Stimulated activated CD8-positive, alpha-beta memory T cell treated with anti-CD3 and anti-CD28 coated beads, Interleukin-2, amount 100 ng/mL, for 48 hours (primary cell): ENCODE results near the gene DHRS7B.
"Not testable (repeated sequence)": the region's sequence is repeated elsewhere in the genome, so short reads cannot be mapped to it uniquely, and the experiment has no call there.

Experiments used
- DNase-seq, 2 donors: peaks; one replicate each; pipeline ENCODE4 v3.0.0-alpha.2; 2020; ENCODE audit warnings: low read depth in 2 of 2

DHRS7B gene

DNA sequence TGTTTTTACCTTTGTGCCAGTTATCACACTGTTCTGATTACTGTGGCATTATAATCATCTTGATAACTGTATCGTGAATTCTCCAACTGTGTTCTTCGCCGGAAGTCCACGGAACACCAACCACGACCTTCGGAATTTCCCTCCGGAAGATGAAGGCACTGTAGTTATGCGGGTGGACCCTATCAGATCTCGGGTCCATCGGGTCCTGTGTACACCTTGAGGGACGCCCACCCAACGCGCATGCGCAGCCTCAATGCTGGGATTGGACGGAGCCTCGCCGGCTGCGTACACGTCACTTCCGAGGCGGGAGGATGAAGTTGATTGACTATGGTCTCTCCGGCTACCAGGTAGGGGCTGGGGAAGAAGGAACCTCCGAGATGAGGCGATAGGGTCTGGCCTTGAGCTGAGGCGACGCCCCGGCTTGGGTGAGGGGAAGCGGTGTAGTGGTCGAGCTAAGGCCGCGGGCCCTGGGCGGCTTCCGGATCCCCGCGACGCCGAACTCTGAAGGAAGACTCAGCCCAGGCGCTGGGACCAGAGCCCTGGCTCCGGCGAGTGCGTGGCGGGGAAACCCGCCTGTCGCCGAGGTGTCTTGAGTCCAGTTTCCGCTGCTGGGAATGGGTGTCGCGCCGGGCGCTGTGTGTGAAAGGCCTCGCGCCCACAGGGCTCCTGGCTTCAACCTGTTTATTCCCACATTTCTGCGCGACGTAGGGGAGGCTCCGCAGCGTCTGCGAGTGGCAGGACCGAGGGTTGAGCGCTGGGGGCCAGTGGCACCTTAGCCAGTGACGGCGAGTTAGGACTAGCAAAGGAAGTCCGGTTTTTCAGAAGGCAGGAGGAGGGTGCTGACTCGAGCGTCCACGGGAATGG is at the start of gene DHRS7B:
DHRS7B (plus strand) TSS at position 320 of the 864 bp plus-strand sequence; CDS start at position 328, 8 bp downstream.
- peak; percentile 95 to 97 for DNase-seq

- DNase-seq, result no peak
These were observed 49.5 kb upstream of the DHRS7B start for GRCh38 chr17:21077281-21077680.

GRCh38 chr17:21078016-21078780 is 48.6 kb upstream of the DHRS7B start:
- no peak for DNase-seq

DNA sequence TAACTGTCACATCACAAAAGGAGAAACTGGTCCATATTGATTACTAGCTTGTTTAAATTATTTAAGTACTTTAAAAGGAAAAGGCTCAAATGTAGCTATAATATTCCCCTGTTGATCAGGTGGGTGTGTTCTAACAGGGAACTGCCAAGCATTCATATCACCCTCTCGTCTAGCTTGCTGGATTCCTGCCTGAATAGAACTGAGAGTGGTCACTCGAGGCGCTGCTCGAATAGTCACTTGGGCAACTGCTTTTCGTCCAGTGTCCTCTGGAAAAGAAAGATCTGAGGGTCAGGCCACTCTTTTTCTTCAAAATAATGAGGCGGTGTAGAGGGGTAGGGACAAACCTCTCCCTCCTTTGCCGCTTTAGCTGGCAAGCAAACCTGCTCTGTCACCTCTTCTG is 47.6 kb upstream of the DHRS7B start:
- no peak for DNase-seq

GRCh38 chr17:21082001-21082436 is 44.7 kb upstream of the DHRS7B start:
- no peak for DNase-seq

DNA sequence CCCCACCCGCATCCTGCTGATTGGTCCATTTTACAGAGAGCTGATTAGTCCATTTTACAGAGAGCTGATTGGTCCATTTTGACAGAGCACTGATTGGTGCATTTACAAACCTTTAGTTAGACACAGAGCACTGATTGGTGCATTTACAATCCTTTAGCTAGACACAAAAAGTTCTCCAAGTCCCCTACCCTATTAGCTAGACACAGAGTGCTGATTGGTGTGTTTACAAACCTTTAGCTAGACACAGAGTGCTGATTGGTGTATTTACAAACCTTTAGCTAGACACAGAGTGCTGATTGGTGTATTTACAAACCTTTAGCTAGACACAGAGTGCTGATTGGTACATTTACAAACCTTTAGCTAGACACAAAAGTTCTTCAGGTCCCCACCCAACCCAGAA is 41.5 kb upstream of the DHRS7B start:
- not testable (repeated sequence) for DNase-seq

DNA sequence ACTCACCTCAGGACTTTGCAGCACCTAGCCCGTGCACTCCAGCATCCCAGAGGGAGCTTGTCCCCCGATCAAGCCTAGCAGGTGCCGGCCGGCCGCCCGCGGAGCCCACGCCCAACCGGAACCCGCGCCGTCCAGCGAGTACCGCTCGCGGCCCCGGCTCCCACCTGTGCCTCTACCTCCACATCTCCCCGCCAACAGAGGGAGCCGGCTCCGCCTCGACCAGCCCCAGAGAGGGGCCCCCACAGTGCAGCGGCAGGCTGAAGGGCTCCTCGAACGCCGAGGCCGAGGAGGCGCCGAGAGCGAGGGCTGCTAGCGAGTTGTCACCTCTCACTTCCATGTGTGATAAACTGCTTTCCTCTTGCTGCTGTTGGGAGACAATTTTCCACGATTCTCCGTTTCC is 41.1 kb upstream of the DHRS7B start:
- DNase-seq, result no peak

DNA sequence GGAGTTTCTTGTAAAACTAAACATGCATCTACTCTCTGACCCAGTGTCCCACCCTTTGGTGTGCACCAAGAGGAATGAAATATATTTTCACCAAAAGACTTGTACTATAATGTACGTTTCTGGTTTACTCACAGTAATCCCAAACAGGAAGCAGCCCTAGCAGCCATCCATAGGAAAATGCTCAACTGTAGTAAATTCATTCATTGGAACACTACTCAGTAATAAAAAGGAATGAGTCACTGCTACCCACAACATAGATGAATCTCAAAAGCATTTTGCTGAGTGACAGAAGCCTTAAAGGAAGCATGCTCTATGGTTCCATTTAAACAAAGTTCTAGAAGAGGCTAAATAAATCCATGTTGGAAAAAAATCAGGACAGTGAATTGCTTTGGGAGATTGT is 37.6 kb upstream of the DHRS7B start:
- no peak for DNase-seq

GRCh38 chr17:21089933-21090901 is 36.5 kb upstream of the DHRS7B start:
- no peak for DNase-seq

- DNase-seq, result no peak
These were observed 35.7 kb upstream of the DHRS7B start for GRCh38 chr17:21090902-21091618.

DNA sequence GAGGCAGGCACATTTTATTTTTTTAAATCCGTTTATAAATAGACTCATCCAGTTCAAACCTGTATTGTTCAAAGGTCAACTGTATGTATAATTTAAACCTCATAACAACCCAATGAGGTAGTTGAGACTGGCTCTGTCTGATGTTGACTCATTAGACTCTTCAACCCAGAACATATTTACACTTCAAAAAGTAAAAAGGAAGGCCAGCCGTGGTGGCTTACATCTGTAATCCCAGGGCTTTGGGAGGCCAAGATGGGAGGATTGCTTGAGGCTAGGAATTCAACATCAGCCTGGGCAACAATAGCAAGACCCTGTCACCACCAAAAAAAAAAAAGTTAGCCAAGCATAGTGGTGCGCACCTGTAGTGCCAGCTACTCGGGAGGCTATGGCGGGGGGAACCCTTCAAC is 32.5 kb upstream of the DHRS7B start:
- DNase-seq, result no peak

DNA sequence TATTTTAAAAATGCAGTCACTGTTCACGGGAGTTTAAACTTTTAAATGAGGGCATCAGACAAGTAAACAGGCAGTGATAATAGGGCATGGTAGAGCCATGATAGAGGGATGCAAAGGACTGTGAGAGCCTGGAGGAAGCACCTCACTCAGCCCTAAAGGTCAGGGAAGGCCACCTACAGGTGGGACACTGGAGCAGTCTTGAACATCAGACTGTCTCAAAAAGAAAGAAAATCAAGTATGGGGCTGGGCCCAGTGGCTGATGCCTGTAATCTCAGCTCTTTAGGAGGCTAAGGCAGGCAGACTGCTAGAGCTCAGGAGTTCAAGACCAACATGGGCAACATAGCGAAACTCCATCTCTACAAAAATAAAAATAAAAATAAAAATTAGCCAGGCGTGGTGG is 31.0 kb upstream of the DHRS7B start:
- no peak for DNase-seq

DNA sequence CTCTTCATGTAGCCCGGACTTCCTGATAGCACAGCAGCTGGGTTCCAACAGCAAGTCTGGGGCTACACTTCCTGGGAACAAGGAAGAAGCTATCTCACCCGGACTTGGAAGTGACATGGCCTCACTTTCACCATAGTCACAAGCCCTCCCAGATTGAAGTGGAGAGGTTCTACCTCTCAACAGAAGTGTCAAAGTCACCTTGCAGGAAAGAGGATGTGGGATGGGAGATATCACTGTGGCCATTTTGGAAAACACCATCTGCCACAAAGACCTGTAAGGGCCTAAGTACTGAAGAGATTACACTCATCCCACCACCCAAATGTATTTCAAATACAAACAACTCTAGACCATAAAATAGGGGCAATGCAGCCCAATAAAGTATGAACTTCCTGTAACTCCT is 29.9 kb upstream of the DHRS7B start:
- DNase-seq, result no peak

DNA sequence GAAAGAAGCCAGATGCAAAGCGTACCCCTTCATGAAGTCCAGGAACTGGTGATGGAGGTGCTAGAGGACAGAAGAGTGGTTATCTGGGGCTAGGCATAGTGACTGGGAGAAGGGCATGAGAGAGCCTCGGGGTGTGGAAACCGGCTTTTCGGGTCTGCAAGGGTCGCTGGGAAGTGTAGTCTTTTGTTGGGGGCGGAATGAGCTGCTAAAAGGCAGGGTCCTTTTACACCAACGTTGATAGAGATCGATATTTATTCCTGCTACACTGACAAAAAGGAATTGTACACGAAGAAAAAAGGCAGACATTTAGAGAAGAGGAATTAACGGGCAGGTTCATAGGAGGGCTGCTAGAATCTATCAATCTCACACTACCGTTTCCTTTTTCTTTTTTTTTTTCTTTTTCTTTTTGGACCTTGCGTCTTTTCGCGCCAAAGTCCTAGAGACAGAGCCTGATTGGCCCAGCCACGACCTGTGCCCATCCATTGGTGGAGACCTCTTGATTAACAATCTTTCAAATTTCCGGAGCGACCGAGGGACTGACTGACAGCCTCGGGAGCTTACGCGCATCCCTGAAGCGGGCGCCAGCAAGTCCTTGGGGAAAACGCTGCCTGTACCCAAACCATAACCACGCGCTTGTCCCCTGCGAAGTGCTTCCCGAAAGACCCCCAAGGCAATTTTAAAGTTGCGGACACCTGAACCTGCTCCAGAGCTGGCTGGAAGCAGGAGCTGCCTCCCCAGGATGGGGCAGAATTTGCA is 27.7 kb upstream of the DHRS7B start:
- DNase-seq, result peak; percentile 56 to 65

DNA sequence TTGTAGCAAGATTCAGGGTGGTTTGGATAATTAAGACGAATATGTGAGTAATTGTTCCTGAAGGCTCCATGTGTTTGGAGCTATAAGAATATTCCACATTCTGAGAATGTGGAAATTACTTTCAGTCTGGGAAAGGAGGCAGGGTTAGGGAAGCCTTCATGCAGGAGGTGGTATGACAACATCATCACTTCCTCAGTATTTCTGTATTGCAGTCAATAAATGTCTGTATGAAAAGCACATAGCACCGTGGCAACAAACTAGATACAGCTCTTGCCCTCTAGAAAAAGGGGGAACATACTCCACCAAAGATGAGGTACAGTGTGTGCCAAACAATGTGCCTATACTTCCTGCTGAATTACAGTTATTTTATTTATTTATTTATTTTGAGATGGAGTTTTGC is 26.1 kb upstream of the DHRS7B start:
- no peak for DNase-seq

GRCh38 chr17:21104608-21105007 is 22.2 kb upstream of the DHRS7B start:
- DNase-seq, result no peak

DNA sequence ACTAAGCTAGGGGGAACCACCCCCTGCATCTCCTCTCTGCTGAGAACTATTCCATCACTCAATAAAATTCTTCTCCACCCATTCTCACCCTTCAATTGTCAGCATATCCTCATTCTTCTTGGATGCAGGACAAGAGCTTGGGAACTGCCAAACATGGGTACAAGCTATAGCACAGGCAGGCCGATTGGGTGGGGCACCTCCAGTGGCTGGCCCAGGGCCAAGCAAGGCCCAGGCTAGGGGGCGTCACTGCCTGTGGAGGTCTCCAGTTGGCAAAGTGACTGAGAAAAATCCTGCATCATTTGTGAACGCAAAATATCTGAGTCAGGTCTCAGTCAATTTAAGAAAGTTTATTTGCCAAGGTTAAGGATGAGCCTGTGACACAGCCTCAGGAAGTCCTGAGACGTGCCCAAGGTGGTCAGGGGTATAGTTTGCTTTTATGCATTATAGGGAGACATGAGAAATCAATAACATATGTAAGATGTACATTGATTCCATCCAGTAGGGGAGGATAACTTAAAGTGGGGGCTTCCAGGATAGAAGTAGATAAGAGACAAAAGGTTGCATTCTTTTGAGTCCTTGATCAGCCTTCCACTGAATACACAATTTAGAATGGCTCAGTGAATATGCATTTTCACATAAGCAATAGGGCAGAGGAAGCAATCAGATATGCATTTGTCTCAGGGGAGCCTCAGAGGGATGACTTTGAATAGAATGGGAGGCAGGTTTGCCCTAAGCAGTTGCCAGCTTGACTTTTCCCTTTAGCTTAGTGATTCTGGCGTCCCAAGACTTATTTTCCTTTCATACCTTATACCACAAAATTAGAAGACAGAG is 21.5 kb upstream of the DHRS7B start:
- DNase-seq, result no peak

DNA sequence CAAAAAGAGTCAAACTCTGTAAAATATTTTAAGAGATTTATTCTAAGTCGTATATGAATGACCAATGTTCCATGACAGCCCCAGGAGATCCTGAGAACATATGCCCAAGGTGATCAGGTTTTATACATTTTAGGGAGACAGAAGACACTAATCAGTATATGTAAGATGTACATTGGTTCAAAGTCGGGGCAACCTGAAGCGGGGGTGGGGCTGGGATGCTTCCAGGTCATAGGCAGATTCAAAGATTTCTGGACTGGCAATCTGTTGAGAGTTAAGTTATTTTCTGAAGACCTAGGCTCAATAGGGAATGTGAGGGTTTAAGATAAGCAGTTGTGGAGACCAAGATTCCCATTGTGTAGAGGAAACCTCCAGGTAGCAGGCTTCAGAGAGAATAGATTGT is 20.4 kb upstream of the DHRS7B start:
- DNase-seq, result no peak

GRCh38 chr17:21107067-21107650 is 19.6 kb upstream of the DHRS7B start:
- DNase-seq, result not testable (repeated sequence)
